Right lobe of liver (tissue), 6 donors: ENCODE results near the gene MEGF8. TPM values are rescaled to one million over a fixed set of nuclear protein-coding genes. Genes with fewer than 3 reads are reported as not detected.

Experiments used
- ATAC-seq, 4 donors: fragments of 200-7000 bp; cut with Tn5 transposase; one replicate each; pipeline ENCODE4 v1.9.1; 2020; ENCODE audit warnings: mild to moderate bottlenecking in 4 of 4, moderate library complexity in 4 of 4
- DNase-seq, 3 donors: peaks; one replicate each; pipeline ENCODE4 v3.0.0-alpha.2; 2020
- H3K27ac ChIP-seq, 3 donors: fragments of 200-600 bp; one replicate each; pipeline ENCODE4 v1.8.0; 2022
- H3K27me3 ChIP-seq, 2 donors: fragments of 200-600 bp; one replicate each; pipeline ENCODE4 v1.8.0; 2022
- H3K36me3 ChIP-seq, 4 donors: fragments of 200-600 bp; sonication (generic) in 1 of 4; one replicate each; pipeline versions ENCODE4 v1.5.1 to v1.8.0; 2017 to 2022; ENCODE audit warnings: control low read depth in 1 of 4
- H3K4me1 ChIP-seq, 4 donors: fragments of 200-600 bp; sonication (generic) in 1 of 4; one replicate each; pipeline versions ENCODE4 v1.5.1 to v1.8.0; 2017 to 2022; ENCODE audit warnings: control low read depth in 1 of 4
- H3K4me3 ChIP-seq, 3 donors: fragments of 200-600 bp; one replicate each; pipeline ENCODE4 v1.8.0; 2022
- H3K9me3 ChIP-seq, 4 donors: fragments of 200-600 bp; sonication (generic) in 1 of 4; one replicate each; pipeline versions ENCODE4 v1.5.1 to v1.8.0; 2017 to 2022; ENCODE audit warnings: control low read depth in 1 of 4
- CTCF ChIP-seq, 4 donors: fragments of 200-600 bp in 3 of 4; fragments of 450-650 bp in 1 of 4; IDR thresholded peaks; one replicate each; pipeline versions ENCODE4 v1.5.1 to v1.8.0; 2016 to 2022; ENCODE audit warnings: antibody characterized with exemption in 4 of 4, mild to moderate bottlenecking in 2 of 4
- POLR2A ChIP-seq: fragments of 450-650 bp; IDR thresholded peaks from one replicate; pipeline ENCODE4 v1.6.1; 2017; ENCODE audit warnings: antibody characterized with exemption, mild to moderate bottlenecking
- WGBS: methylation state at CpG from one replicate; pipeline ENCODE4 v1.1.6; 2018; ENCODE audit warnings: low coverage, low lambda C conversion rate; ENCODE audit not compliant: insufficient coverage; ENCODE audit errors: missing lambda C conversion rate; 5-methylcytosine and 5-hydroxymethylcytosine counted together
- intact Hi-C, 2 donors: fragments of 100-400 bp; cut with DNase I; formaldehyde crosslinking; loops; one replicate each; pipeline versions ENCODE4 v1.11.2 to v1.14.1; 2022
- total RNA-seq, 6 experiments: library from RNA; depleted of rRNA in 2 of 6; stranded (reverse); fragments of >200 nt in 2 of 6; fragmentation: NEBNext Ultra II Directional in 3 of 6; extraction: Animal tissue kit (Norgen Biotek cat#: 25700) in 3 of 6; gene quantifications; one replicate each; pipeline versions ENCODE4 v1.1.0 to v1.2.4, GENCODE V29; 2016 to 2023
- donor health status: DM: no; HTN: yes; CAD: no.
- donor health status: DM: no; HTN: no; CAD: no.
- donor health status: DM: no; HTN: no; CAD: no.
- donor health status: DM: no; HTN: yes; CAD: no.
- donor health status: DM: no; HTN: yes; CAD: no.

Gene MEGF8
- total RNA-seq, 6 experiments from 2014 or later = 5.5 to 11.0 (median 8.7) TPM

- DNase-seq (no peak), ATAC-seq (no peak)
- H3K4me3 ChIP-seq = no peak overlapping the region
- intact Hi-C loops = no loop called here
- H3K4me1 ChIP-seq = no peaks in the 10 kb centered on the region
- H3K9me3 ChIP-seq = no peaks in the 10 kb centered on the region
- H3K27ac ChIP-seq = no peak overlapping the region
- H3K36me3 ChIP-seq = no peaks in the 10 kb centered on the region
- TF ChIP-seq CTCF (IDR thresholded peaks at IDR 0.05) (no peak), POLR2A (no peak)
- no peaks in the 10 kb centered on the region for H3K27me3 ChIP-seq
- 69% methylated on average over 8 of the region's 8 CpGs for WGBS
Observed at GRCh38 chr19:42303876-42304275, 21.6 kb upstream of the MEGF8 start.

- ATAC-seq (peak in 2 of 4 donors; percentile 10 to 28), DNase-seq (no peak)
- Histone ChIP-seq H3K27me3 (no peaks in the 10 kb centered on the region), H3K9me3 (no peaks in the 10 kb centered on the region), H3K4me1 (no peaks in the 10 kb centered on the region), H3K27ac (no peak overlapping the region), H3K36me3 (no peaks in the 10 kb centered on the region), H3K4me3 (no peak overlapping the region)
- TF ChIP-seq CTCF (IDR thresholded peaks at IDR 0.05) (no peak), POLR2A (no peak)
- WGBS = 90% methylated on average over 4 of the region's 22 CpGs
- intact Hi-C loops = no loop called here
Observed at GRCh38 chr19:42306646-42307045, 18.8 kb upstream of the MEGF8 start.

GRCh38 chr19:42309686-42310085 lies 15.7 kb upstream of the MEGF8 start:
- no peaks in the 10 kb centered on the region for H3K9me3 ChIP-seq
- DNase-seq = no peak

GRCh38 chr19:42311657-42312056 lies 13.8 kb upstream of the MEGF8 start:
- WGBS = 56% methylated on average over 1 of the region's 2 CpGs
- H3K27me3 ChIP-seq = no peaks in the 10 kb centered on the region

More at GRCh38 chr19:42309686-42310085, 15.7 kb upstream of the MEGF8 start:
- TF ChIP-seq POLR2A (no peak), CTCF (IDR thresholded peaks at IDR 0.05) (no peak)
- Histone ChIP-seq H3K27ac (no peak overlapping the region), H3K4me3 (no peak overlapping the region), H3K4me1 (peaks cover 0 to 6% (median 0%) of the 10 kb centered on the region in 4 donors), H3K27me3 (no peaks in the 10 kb centered on the region), H3K36me3 (no peaks in the 10 kb centered on the region)
- WGBS = no CpG with 5 or more reads among the region's 14 CpGs
- intact Hi-C loops = no loop called here
- ATAC-seq = no peak

More at GRCh38 chr19:42311657-42312056, 13.8 kb upstream of the MEGF8 start:
- TF ChIP-seq POLR2A (no peak), CTCF (IDR thresholded peaks at IDR 0.05) (no peak)
- peaks cover 0 to 6% (median 0%) of the 10 kb centered on the region in 4 donors for H3K4me1 ChIP-seq
- no peaks in the 10 kb centered on the region for H3K36me3 ChIP-seq
- H3K9me3 ChIP-seq = no peaks in the 10 kb centered on the region
- H3K4me3 ChIP-seq = no peak overlapping the region
- ATAC-seq (no peak), DNase-seq (no peak)
- no peak overlapping the region for H3K27ac ChIP-seq
- intact Hi-C loops = no loop called here
